Measurements from ENCODE around the gene DPH6.
"Not testable (repeated sequence)": the region's sequence is repeated elsewhere in the genome, so short reads cannot be mapped to it uniquely, and the experiment has no call there.

The DPH6 gene

GRCh38 chr15:35431281-35431680 is 114.7 kb downstream of the DPH6 start:
- DNase-seq = no peak

GRCh38 chr15:35430301-35430700 is 115.7 kb downstream of the DPH6 start:
- no peak for DNase-seq

- no peak for DNase-seq
These were observed 118.5 kb downstream of the DPH6 start for GRCh38 chr15:35427496-35427895.

GRCh38 chr15:35427091-35427490 is 118.9 kb downstream of the DPH6 start:
- no peak for DNase-seq

GRCh38 chr15:35410775-35411174 is 135.2 kb downstream of the DPH6 start:
- DNase-seq = no peak

- no peak for DNase-seq
These were observed 146.1 kb downstream of the DPH6 start for GRCh38 chr15:35399901-35400300.

- DNase-seq = no peak
These were observed 148.9 kb downstream of the DPH6 start for GRCh38 chr15:35397027-35397426.

GRCh38 chr15:35394416-35394815 is 151.5 kb downstream of the DPH6 start:
- no peak for DNase-seq

- no peak for DNase-seq
These were observed 152.6 kb downstream of the DPH6 start for GRCh38 chr15:35393398-35393797.

- not testable (repeated sequence) for DNase-seq
These were observed 154.5 kb downstream of the DPH6 start for GRCh38 chr15:35391408-35391984.

GRCh38 chr15:35383506-35383905 is 162.5 kb downstream of the DPH6 start:
- no peak for DNase-seq

GRCh38 chr15:35381328-35381727 is 164.6 kb downstream of the DPH6 start:
- no peak for DNase-seq

- DNase-seq = no peak
These were observed 166.0 kb downstream of the DPH6 start for GRCh38 chr15:35379972-35380371.

GRCh38 chr15:35378454-35378853 is 167.5 kb downstream of the DPH6 start:
- not testable (repeated sequence) for DNase-seq

- no peak for DNase-seq
These were observed 169.3 kb downstream of the DPH6 start for GRCh38 chr15:35376707-35377106.

GRCh38 chr15:35374661-35375060 is 171.3 kb downstream of the DPH6 start:
- DNase-seq = no peak

GRCh38 chr15:35362195-35362829 is 183.7 kb downstream of the DPH6 start:
- DNase-seq = no peak

GRCh38 chr15:35358824-35359223 is 187.1 kb downstream of the DPH6 start:
- no peak for DNase-seq

GRCh38 chr15:35351059-35351458 is 194.9 kb downstream of the DPH6 start:
- no peak for DNase-seq

- no peak for DNase-seq
These were observed 196.0 kb downstream of the DPH6 start for GRCh38 chr15:35349916-35350315.

GRCh38 chr15:35330916-35331315 is 215.0 kb downstream of the DPH6 start:
- no peak for DNase-seq

- DNase-seq = no peak
These were observed 215.8 kb downstream of the DPH6 start for GRCh38 chr15:35330048-35330695.

- no peak for DNase-seq
These were observed 216.4 kb downstream of the DPH6 start for GRCh38 chr15:35329521-35329961.

- DNase-seq = not testable (repeated sequence)
These were observed 217.1 kb downstream of the DPH6 start for GRCh38 chr15:35328836-35329235.
